Lower lobe of right lung (tissue), 2 donors: ENCODE results near the gene MYCT1. TPM values are rescaled to one million over a fixed set of nuclear protein-coding genes. Genes with fewer than 3 reads are reported as not detected.

Experiments
- ATAC-seq, 2 donors: fragments of 200-7000 bp; cut with Tn5 transposase; one replicate each; pipeline ENCODE4 v1.9.1; 2020 to 2022; ENCODE audit warnings: mild to moderate bottlenecking in 2 of 2, moderate library complexity in 2 of 2
- DNase-seq: peaks from one replicate; pipeline ENCODE4 v3.0.0-alpha.2; 2020
- H3K27ac ChIP-seq: fragments of 200-600 bp; one replicate; pipeline ENCODE4 v1.8.0; 2022
- H3K27me3 ChIP-seq: fragments of 200-600 bp; one replicate; pipeline ENCODE4 v1.8.0; 2022; ENCODE audit warnings: low read depth
- H3K36me3 ChIP-seq: fragments of 200-600 bp; one replicate; pipeline ENCODE4 v1.8.0; 2022; ENCODE audit warnings: mild to moderate bottlenecking
- H3K4me1 ChIP-seq: fragments of 200-600 bp; one replicate; pipeline ENCODE4 v1.8.0; 2022
- H3K4me3 ChIP-seq: fragments of 200-600 bp; one replicate; pipeline ENCODE4 v1.8.0; 2022; ENCODE audit warnings: mild to moderate bottlenecking
- H3K9me3 ChIP-seq: fragments of 200-600 bp; one replicate; pipeline ENCODE4 v1.8.0; 2022
- intact Hi-C: fragments of 100-400 bp; cut with DNase I; formaldehyde crosslinking; loops from one replicate; pipeline ENCODE4 v1.11.0; 2022
- total RNA-seq: library from RNA; stranded (reverse); fragmentation: NEBNext Ultra II Directional; extraction: Animal tissue kit (Norgen Biotek cat#: 25700); gene quantifications from one replicate; pipeline ENCODE4 v1.2.1, GENCODE V29; 2021
- TF ChIP-seq, protein P1 (sequence below): fragments of 200-600 bp; IDR thresholded peaks from one replicate; pipeline ENCODE4 v1.8.0; 2022; ENCODE audit warnings: antibody characterized with exemption, mild to moderate bottlenecking
- donor health status: DM: no; HTN: yes; CAD: no; lungs with severe emphysema.

MYCT1 gene
- total RNA-seq, 1 donor from 2014 or later: 18.0 TPM

DNA sequence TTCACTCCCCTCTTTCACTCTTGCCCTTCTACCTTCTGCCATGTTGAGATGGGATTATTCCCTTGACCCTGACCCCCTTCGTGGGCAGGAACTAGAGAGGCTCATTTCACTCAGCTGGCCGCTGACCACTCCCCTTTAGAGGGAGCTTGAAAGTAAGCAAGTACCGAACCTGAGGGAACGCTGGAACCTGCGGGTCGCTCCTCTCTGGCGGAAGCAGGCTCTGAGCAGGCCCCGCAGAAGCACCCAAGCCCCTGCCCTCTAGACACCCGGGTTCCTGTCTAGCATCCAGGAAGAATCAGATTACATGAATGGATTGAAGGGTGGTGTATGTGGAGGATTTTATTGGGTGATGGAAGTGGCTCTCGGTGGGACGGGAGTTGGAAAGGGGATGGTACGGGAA lies 11.9 kb upstream of the MYCT1 start:
- DNase-seq: no peak
- Histone ChIP-seq H3K36me3 (no peaks in the 10 kb centered on the region), H3K4me1 (no peaks in the 10 kb centered on the region), H3K27ac (no peak overlapping the region), H3K4me3 (no peak overlapping the region), H3K27me3 (no peaks in the 10 kb centered on the region), H3K9me3 (no peaks in the 10 kb centered on the region)
- TF ChIP-seq, protein P1, sequence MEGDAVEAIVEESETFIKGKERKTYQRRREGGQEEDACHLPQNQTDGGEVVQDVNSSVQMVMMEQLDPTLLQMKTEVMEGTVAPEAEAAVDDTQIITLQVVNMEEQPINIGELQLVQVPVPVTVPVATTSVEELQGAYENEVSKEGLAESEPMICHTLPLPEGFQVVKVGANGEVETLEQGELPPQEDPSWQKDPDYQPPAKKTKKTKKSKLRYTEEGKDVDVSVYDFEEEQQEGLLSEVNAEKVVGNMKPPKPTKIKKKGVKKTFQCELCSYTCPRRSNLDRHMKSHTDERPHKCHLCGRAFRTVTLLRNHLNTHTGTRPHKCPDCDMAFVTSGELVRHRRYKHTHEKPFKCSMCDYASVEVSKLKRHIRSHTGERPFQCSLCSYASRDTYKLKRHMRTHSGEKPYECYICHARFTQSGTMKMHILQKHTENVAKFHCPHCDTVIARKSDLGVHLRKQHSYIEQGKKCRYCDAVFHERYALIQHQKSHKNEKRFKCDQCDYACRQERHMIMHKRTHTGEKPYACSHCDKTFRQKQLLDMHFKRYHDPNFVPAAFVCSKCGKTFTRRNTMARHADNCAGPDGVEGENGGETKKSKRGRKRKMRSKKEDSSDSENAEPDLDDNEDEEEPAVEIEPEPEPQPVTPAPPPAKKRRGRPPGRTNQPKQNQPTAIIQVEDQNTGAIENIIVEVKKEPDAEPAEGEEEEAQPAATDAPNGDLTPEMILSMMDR: no peak
- intact Hi-C loops: no loop called here
- no peak for ATAC-seq

DNA sequence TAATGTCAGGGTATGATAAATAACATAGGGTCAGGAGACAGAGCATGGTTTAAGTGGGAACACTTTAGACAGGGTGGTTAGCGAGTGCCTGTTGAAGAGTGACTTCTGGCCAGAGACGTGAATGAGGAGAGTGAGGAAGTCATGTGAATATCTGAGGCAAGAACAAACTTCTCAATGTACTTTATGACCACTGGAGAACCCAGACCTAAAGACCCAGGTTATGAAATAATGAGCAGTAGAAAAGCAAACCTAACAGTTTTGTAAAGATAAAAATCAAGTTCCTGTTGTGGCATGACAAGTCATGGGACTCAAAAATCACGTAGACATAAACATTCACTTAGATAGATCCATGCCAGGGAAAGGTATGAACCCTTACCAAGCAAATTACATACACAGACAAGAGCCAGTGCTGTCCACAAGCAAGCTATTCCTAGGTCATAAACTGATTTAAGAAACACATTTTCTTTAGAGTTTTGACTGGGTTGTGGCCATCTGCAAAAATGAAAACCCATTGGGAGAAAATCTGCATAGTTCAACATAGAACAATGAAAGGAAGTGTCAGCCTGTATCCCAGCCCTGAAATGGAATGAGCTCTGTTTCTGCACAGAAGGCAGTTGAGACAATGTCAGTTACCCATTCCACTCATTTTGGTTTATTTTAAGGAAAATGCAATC lies 2.2 kb upstream of the MYCT1 start:
- TF ChIP-seq, protein P1: no peak
- Histone ChIP-seq H3K36me3 (no peaks in the 10 kb centered on the region), H3K9me3 (no peaks in the 10 kb centered on the region), H3K27me3 (no peaks in the 10 kb centered on the region), H3K4me3 (no peak overlapping the region), H3K27ac (no peak overlapping the region), H3K4me1 (no peaks in the 10 kb centered on the region)
- ATAC-seq (peak in 1 of 2 donors; percentile 34), DNase-seq (no peak)
- intact Hi-C loops: no loop called here

DNA sequence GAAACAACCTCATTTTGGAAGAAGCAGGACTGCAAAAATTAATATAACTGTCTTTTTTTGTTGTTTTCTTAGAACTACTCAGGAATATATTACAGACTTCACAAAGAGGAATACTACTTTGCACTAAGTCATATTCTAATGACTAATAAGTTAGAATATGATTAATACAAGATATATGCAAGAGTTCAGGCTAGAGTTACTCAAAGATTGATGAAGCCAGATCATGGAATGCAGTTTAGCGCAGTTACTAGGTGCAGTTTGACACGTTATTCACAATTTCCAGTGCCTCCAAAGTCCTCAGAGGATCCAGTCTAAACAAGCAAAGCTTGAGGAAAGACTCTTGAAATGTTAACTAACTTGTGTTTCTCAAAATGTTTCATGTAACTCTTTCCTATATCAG lies 1.2 kb upstream of the MYCT1 start:
- intact Hi-C loops: no loop called here
- H3K36me3 ChIP-seq: no peaks in the 10 kb centered on the region
- TF ChIP-seq, protein P1: no peak
- no peak overlapping the region for H3K4me3 ChIP-seq
- H3K27ac ChIP-seq: no peak overlapping the region
- H3K27me3 ChIP-seq: no peaks in the 10 kb centered on the region
- no peaks in the 10 kb centered on the region for H3K4me1 ChIP-seq
- ATAC-seq (no peak), DNase-seq (no peak)
- H3K9me3 ChIP-seq: no peaks in the 10 kb centered on the region

DNA sequence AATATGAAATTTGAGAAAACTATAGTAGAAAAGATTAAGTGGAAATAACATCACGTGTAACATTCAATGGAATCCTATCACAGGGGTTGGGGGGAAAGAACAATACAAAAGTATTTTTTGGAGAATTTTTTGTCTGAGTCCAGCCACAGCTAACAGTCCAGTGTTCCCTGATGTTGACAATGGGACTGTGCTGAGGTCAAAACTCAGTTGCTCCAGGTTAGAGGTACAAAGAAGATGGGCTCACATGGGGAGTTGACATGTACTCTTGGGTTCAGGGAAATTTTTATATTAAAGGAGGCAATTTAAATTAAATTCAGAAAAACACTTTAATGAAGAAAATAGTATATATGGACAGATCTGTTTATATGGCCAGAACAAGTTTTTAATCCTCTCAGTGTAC lies 995 bp downstream of the MYCT1 start:
- Histone ChIP-seq H3K4me1 (no peaks in the 10 kb centered on the region), H3K27me3 (no peaks in the 10 kb centered on the region), H3K9me3 (no peaks in the 10 kb centered on the region), H3K27ac (peak overlapping the region; percentile 63), H3K4me3 (peak overlapping the region; percentile 36), H3K36me3 (no peaks in the 10 kb centered on the region)
- TF ChIP-seq, protein P1: no peak
- DNase-seq: no peak
- ATAC-seq: no peak
- intact Hi-C loops: no loop called here

DNA sequence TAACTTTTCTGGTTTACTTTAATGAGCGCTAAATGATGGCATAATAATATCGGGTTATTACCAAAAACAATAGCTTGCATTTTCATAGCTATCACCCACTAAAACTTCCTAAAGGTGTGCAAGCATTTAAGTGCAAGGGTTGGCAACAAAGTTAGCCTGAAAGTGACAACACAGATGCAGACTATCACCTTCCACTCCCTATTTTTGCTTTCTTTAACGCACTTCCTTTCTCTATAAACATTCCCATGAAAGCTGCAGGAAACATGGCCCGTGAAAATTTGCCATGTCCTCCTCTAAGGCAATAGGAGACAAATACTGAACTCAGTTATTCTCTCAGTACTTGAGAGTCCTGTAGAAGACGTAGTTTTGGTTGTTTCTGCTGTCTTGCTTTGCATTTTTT lies 2.7 kb downstream of the MYCT1 start:
- DNase-seq (no peak), ATAC-seq (no peak)
- intact Hi-C loops: no loop called here
- TF ChIP-seq, protein P1: no peak
- Histone ChIP-seq H3K9me3 (no peaks in the 10 kb centered on the region), H3K27me3 (no peaks in the 10 kb centered on the region), H3K27ac (no peak overlapping the region), H3K36me3 (no peaks in the 10 kb centered on the region), H3K4me1 (no peaks in the 10 kb centered on the region), H3K4me3 (peak overlapping the region; percentile 36)
